NCI-H2196 treated with DMSO at 0.1 percent for 48 hours (cell line): ENCODE results near the gene DTWD2.
"Not testable (repeated sequence)": the region's sequence is repeated elsewhere in the genome, so short reads cannot be mapped to it uniquely, and the experiment has no call there.

Experiments used
- DNase-seq: peaks from one replicate; lab custom pipeline; 2025; ENCODE audit not compliant: unreplicated experiment; lab: John Stamatoyannopoulos, UW

The DTWD2 gene

DNA sequence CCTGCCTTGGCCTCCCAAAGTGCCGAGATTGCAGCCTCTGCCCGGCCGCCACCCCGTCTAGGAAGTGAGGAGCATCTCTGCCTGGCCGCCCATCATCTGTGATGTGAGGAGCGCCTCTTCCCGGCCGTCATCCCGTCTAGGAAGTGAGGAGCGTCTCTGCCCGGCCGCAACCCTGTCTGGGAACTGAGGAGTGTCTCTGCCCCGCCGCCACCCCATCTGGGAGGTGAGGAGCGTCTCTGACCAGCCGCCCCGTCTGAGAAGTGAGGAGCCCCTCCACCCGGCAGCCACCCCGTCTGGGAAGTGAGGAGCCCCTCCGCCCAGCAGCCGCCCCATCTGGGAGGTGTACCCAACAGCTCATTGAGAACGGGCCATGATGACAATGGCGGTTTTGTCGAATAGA lies 10.5 kb upstream of the DTWD2 start:
- DNase-seq: not testable (repeated sequence)

DNA sequence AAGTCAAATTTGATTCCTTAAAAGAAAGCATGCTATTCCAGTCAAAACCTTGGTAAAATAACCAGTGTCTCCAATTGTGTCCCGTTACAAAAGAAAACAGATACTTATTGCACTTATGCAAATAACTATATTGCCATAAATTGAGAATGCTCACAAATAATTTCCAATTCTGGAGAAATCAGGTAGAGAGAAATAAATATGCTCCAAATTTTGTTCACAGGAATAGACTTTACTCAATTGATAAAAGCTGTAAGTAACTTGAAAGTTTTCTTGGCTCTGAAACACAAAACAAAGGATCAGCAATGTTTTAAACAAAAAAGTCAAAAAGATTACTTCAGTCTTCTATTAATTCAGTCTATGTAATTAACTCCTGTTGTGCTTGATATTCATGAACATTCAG lies 7.8 kb upstream of the DTWD2 start:
- no peak for DNase-seq

DNA sequence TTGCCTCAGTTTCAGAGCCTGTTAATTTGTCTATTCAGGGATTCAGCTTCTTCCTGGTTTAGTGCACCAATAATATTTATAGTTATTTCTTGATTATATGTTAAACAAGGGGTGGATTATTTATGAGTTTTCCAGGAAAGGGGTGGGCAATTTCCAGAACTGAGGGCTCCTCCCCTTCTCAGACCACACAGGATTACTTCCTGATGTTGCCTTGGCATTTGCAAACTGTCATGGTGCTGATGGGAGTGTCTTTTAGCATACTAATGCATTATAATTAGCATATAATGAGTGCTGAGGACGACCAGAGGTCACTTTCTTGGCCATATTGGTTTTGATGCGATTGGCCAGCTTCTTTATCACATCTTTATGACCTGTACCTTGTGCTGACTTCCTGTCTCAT lies 6.2 kb upstream of the DTWD2 start:
- DNase-seq: no peak

DNA sequence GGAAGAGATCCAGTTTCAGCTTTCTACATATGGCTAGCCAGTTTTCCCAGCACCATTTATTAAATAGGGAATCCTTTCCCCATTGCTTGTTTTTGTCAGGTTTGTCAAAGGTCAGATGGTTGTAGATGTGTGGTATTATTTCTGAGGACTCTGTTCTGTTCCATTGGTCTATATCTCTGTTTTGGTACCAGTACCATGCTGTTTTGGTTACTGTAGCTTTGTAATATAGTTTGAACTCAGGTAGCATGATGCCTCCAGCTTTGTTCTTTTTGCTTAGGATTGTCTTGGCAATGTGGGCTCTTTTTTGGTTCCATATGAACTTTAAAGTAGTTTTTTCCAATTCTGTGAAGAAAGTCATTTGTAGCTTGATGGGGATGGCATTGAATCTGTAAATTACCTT lies 4.8 kb upstream of the DTWD2 start:
- DNase-seq: not testable (repeated sequence)

DNA sequence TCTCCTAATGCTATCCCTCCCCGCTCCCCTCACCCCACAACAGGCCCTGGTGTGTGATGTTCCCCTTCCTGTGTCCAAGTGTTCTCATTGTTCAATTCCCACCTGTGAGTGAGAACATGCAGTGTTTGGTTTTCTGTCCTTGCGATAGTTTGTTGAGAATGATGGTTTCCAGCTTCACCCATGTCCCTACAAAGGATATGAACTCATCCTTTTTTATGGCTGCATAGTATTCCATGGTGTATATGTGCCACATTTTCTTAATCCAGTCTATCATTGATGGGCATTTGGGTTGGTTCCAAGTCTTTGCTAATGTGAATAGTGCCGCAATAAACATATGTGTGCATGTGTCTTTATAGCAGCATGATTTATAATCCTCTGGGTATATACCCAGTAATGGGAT lies 3.7 kb upstream of the DTWD2 start:
- not testable (repeated sequence) for DNase-seq

DNA sequence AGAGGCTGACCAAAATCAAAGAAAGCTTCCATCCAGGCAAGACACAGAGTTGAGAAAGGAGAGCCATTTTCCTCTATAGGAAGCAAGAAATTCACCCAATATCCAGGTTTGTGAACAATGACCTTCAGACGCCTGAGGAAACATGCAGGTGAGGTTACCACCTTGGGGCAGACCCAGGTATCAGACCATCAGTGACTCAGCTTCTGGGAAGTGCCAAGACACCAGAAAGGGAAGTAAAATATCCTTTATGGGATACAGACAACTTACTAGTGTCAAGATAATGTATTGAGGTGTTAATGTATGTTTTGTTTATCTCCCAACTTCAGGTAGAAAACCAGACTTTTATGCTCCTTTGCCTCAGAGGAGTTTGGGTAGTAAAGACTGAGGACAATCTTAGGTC lies 2.2 kb upstream of the DTWD2 start:
- no peak for DNase-seq

DNA sequence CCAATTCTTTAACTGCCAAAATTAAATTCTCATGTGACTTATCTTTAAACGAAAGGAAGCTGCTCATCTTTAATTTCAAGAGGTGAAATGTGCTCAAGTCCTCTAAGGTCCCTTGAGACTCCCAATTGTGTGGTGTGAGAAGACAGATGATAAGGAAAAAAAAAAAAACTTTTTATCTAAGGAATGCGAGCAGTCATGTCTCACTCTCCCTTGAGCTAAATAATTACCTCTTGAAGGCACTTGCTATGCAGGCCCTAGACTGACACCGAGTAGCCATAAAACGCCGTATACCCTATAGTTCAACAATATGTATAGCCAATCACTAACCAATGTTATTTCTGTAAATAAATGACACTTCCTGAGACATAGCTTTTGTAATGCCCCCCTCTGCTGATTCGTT lies 1.5 kb upstream of the DTWD2 start:
- no peak for DNase-seq

DNA sequence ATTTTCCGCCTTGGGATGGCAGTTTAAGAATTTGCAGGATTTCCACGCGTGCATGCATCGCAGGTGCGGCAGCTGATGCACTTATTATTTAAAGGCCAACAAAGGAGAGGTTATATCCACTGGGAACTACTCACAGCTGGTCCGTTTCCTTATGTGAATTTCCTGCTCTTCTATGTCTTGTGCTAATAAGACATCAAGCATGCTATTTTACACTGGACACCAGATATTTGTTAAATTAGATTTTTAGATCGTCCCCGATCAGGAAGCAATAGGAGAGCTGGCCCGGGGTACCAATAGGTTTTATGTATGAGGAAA lies 476 bp upstream of the DTWD2 start:
- DNase-seq: peak; percentile 32

DNA sequence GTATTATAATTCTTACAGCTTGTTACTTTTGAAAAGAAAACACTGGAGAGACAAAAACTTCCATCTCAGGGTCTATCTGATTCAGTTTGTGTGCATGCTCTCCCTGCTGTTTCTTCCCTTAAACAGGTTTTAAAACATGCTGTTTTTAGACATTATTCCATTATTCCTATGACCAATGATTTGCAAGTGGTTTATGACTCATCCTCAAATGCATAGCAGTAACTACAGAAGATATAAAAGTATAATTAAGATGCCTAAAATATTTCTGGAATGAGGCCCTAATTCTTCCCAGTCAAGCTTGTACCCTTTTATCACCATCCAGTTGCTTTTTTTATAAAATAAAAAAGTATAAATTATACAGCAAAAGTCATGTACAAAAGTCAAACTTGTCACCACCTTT lies 3.7 kb downstream of the DTWD2 start:
- no peak for DNase-seq

DNA sequence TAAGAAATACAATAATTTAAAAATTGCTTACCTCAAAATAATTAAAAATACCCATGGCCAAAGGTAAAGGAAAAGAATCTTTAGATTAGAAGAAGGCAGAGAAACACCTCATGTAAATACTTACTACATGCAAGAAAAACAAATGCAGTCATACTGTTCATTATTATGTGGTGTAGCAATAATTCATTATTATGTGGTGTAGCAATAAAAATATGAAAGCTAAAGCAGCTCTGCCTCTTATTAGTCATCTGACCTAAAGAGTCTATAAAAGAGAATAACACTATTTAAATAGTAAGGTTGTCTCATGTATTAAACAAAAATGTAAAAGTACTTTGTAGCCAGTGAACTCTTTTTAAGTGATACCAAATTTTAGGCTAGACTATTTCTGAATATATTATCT lies 6.6 kb downstream of the DTWD2 start:
- no peak for DNase-seq

DNA sequence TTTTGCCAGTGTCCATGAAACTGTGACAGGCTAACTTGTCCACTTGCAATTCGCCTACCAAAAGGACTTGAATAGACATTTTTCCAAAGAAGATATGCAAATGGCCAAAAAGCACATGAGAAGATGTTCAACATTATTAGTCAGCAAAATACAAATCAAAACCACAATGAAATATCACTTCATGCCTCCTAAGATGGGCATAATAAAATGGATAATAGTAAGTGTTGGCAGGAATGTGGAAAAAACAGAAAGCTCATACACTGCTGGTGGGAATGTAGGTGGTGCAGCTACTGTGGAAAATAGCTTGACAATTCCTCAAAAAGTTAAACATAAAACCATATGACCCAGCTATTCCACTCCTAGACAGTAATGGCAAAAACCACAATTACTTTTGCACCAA lies 7.9 kb downstream of the DTWD2 start:
- no peak for DNase-seq

DNA sequence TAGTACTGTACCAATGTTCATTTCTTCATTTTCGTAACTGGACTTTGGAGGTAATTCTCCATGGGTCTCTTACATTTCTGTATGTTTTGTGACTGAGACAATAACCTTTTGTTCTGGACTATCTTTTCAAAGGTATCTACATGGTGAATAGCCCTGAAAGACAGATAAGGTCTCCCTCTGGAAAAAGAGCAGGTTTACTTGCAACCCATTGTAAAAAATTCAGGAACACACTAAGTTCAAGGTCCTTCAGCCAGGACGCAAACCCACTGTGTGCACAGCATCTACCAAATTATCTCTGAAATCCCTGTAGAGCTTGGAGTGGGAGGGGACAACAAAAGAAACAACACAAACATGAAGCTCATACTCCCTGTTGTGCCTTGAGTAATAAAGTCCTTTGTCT lies 8.3 kb downstream of the DTWD2 start:
- DNase-seq: no peak

DNA sequence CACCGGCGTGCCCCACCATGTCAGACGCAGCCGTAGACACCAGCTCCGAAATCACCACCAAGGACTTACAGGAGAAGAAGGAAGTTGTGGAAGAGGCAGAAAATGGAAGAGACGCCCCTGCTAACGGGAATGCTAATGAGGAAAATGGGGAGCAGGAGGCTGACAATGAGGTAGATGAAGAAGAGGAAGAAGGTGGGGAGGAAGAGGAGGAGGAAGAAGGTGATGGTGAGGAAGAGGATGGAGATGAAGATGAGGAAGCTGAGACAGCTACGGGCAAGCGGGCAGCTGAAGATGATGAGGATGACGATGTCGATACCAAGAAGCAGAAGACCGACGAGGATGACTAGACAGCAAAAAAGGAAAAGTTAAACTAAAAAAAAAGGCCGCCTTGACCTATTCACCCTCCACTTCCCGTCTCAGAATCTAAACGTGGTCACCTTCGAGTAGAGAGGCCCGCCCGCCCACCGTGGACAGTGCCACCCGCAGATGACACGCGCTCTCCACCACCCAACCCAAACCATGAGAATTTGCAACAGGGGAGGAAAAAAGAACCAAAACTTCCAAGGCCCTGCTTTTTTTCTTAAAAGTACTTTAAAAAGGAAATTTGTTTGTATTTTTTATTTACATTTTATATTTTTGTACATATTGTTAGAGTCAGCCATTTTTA lies 14.4 kb downstream of the DTWD2 start:
- DNase-seq: not testable (repeated sequence)

DNA sequence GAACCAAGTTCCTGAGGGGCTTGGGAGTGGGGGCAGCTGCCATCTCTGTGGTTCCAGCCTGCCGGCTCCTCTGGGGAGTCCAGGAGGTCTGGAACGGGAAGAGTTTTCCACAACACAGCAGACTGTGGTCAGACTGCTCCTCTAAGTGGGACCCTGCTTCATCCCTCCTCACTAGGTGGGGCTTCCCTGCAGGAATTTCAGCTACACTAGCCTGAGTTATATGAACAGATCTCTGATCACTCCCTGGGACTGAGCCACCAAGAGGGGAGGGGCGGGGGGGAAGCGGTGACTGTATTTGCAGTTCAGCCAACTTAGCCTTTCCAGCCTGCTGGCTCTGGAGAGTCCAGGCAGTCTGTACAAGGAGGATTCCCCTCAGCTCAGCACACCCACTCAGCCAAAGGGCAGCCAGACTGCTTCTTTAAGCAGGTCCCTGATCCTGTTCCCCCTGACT lies 19.4 kb downstream of the DTWD2 start:
- no peak for DNase-seq

DNA sequence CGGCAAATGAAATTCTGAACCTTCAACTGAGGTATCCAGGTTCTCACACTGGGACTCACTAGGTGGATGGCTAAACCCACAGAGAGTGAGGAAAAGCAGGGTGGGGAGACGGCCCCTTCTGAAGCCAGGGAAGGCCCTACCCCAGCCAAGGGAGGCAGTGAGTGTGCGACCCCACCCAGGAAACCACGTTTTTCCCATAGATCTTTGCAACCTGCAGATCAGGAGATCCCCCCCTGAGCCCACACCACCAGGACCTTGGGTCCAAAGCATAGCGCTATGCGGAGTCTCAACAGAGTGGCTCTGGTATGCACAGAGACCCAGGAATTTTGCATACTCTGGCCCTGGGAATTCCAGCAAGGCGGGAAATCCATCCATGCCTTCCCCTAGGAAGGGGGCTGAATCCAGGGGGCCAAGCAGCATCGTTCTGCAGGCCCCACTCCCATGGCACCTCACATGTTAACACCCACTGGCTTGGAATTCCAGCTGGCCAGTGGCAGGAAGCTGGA lies 19.9 kb downstream of the DTWD2 start:
- DNase-seq: no peak

DNA sequence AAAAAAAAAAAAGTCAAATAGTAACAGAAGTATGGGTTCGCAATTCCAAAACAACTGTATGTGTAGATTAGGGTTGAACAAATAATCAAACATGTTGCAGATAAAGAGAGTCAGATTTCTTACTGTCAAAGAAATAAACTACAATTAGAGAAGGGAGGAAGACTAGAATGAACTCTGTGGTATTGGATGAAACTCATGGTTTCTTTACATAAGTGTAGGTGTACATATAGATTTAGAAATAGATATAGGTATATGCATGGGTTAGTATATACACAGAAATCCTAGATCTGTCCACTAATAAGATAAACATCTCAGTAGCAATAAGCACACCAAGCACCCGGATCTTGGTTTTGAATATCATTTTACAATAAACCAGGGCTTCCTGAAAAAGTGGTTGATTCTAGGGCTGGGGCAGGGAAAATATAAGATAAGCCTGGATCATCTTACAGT lies 21.3 kb downstream of the DTWD2 start:
- no peak for DNase-seq

DNA sequence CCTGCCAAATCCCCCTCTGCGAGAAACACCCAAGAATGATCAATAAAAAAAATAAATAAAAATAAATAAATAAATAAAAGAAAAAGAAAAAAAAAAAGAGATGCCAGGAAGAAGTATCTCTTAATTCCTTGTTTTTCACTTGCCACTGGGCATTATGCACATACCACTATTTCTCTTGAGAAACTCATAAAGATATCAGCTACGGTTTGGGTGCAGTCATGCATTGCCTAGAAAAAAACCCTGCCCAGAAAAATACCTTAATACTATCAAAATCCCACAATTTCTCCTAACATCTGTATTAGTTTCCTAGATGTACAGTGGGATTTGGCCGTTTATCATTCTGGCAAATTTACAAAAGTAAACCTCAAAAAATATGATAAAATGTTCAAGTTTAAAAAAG lies 22.5 kb downstream of the DTWD2 start:
- no peak for DNase-seq

DNA sequence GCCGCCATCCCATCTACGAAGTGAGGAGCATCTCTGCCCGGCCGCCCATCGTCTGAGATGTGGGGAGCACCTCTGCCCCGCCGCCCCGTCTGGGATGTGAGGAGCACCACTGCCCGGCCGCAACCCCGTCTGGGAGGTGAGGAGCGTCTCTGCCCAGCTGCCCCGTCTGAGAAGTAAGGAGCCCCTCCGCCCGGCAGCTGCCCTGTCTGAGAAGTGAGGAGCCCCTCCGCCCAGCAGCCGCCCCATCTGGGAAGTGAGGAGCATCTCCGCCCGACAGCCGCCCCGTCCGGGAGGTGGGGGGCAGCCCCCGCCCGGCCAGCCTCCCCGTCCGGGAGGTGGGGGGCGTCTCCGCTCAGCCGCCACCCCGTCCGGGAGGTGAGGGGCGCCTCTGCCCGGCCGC lies 23.4 kb downstream of the DTWD2 start:
- DNase-seq: not testable (repeated sequence)

DNA sequence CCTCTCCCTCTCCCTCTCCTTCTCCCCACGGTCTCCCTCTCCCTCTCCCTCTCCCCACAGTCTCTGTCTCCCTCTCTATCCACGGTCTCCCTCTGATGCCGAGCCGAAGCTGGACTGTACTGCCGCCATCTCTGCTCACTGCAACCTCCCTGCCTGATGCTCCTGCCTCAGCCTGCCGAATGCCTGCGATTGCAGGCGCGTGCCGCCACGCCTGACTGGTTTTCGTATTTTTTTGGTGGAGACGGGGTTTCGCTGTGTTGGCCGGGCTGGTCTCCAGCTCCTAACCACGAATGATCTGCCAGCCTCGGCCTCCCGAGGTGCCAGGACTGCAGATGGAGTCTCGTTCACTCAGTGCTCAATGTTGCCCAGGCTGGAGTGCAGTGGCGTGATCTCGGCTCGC lies 24.0 kb downstream of the DTWD2 start:
- DNase-seq: not testable (repeated sequence)

DNA sequence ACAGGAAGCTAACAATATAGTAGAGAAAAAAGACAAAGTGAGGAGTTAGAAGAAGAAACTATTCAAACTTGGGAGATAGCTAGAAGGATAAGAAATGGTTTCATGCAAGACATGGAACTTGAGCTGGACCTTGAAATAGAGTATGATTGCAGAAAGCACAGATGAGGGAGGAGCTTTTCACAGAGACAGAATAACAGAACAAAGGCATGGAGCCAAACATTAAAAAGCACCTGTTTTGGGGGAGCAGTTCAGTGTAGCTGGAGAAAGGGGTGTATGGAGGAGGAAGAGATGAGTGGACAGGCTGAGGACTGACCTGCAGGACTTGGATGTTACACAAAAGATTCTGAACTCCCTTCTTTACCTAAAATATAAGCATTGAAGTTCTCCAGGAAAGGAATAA lies 25.2 kb downstream of the DTWD2 start:
- no peak for DNase-seq

DNA sequence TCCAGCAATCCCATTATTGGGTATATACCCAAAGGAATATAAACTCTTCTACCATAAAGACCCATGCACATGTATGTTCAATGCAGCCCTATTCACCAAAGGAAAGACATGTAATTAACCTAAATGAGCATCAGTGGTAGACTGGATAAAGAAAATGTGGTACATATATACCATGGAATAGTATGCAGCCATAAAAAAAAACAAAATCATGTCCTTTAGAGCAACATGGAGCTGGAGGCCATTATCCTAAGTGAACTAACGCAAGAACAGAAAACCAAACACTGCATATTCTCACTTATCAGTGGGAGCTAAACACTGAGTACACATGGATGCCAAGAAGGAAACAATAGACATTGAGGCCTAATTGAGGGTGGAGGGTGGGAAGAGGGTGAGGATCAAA lies 27.8 kb downstream of the DTWD2 start:
- DNase-seq: no peak

DNA sequence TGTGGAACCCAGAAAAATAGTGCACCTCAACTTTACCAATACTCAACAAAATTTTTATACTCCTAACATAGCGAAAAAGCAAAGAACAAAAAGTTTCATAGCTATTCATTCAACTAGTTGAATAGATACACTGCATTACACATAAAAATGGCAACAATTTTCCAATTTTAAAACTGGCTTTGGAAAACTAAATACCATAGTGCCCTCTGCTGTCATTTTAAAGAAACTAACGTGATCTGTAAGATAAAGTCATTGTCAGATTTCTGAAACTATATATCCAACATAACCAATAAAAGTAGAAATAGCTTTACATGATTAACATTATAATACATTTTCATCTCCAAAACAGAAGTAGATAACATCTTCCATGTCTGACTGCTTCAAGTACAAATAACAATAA lies 31.6 kb downstream of the DTWD2 start:
- DNase-seq: peak; percentile 4

DNA sequence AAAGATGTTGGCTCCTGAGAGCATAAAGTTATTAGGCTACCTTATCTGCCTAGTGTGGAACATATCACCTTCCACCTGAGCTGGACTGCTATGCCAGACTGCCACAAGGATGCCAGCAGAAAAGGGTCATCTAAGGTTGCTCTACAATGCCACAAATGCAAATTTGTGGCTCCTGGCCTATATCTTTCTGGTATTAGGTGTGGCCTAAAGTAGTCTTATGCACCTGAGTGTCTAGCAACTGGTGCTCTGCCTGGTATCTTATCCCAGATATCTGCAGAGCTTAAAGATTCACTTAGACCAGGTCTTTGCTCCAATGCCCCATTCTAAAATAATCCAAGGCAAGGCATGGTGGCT lies 34.7 kb downstream of the DTWD2 start:
- DNase-seq: no peak
